H1 (cell line): Measurements from ENCODE around the gene GAB2. TPM values are rescaled to one million over a fixed set of nuclear protein-coding genes. Genes with fewer than 3 reads are reported as not detected.

Experiments used
- CHD7 ChIP-seq: fragments of 300-600 bp; sonication (generic); IDR thresholded peaks from 2 replicates; pipeline ENCODE4 v1.7.1; 2012; ENCODE audit warnings: low read length, moderate library complexity, mild to moderate bottlenecking, inconsistent platforms; ENCODE audit not compliant: insufficient replicate concordance
- KDM1A ChIP-seq: fragments of 200-600, 300-600 bp; sonication (generic); IDR thresholded peaks from 2 replicates; pipeline ENCODE4 v1.7.1; 2016; ENCODE audit warnings: mild to moderate bottlenecking, low read length, borderline replicate concordance
- NANOG ChIP-seq: IDR thresholded peaks from 2 replicates; pipeline ENCODE4 v1.6.1; 2011; ENCODE audit warnings: low read length, low read depth, mild to moderate bottlenecking, inconsistent platforms; ENCODE audit not compliant: insufficient read depth, poor library complexity, severe bottlenecking
- polyA plus RNA-seq, 7 experiments: library from polyadenylated mRNA; depleted of rRNA in 3 of 7; stranded (reverse) in 5 of 7; unstranded in 2 of 7; fragments of >200 nt in 5 of 7; fragments of 200-250 nt in 2 of 7; gene quantifications; 1 replicate in 5 of 7; 2 replicates in 1 of 7; 4 replicates in 1 of 7; pipeline versions ENCODE4 v1.2.1 to v1.2.3, GENCODE V29; 2011 to 2013; ENCODE audit warnings: missing spikeins in 2 of 7, mixed read lengths in 2 of 7
- total RNA-seq: library from RNA; stranded (reverse); fragmentation: NEBNext Ultra II Directional; extraction: Animal tissue kit (Norgen Biotek cat#: 25700); gene quantifications from 2 replicates; pipeline ENCODE4 v1.2.1, GENCODE V29; 2021

GAB2 gene
- total and polyA plus RNA-seq, 2 of the 8 experiments (the other 6 are each of a cell fraction or from before 2014, with no cell fraction given) = 6.3 to 14.0 TPM

- no peak for TF ChIP-seq CHD7
- no peak for TF ChIP-seq NANOG
- no peak for TF ChIP-seq KDM1A
- TF ChIP-seq, all 59 proteins: peak for 0
These were observed 42.1 kb upstream of the GAB2 start (continued) for GRCh38 chr11:78459738-78460137.
